ENCODE results near the gene KCNQ5. TPM values are rescaled to one million over a fixed set of nuclear protein-coding genes. Genes with fewer than 3 reads are reported as not detected.

The KCNQ5 gene
- total and polyA plus RNA-seq, 4 donors, result 0.15 to 8.1 (median 2.4) TPM

DNA sequence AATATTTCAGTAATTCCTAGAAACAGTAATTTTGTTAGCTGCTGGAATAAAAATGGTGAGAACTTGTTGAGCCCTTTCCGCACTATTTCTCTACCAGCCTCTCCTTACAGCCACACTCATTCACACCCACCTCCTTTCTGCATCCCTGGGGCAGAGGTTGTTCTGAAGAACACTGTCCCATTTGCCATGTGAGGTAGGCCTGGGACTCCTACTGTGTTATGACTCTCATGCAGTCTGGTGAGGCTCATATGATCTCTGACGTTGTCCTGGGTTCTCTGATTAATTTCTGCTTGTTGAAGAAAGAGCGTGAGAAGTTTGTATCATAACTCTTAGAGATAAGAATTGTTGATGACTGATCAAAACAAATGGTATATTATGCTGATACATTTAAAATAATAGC, 4.1 kb upstream of the KCNQ5 start:
- WGBS, 2 donors, result 95 to 96% methylated on average over 3 of the region's 3 CpGs
- DNase-seq, result no peak
- H3K4me3 ChIP-seq (ENCODE audit: low read length in 2 of 2), result no peak overlapping the region
- H3K4me1 ChIP-seq (ENCODE audit: control insufficient read depth in 1 of 2, insufficient read depth in 2 of 2, low read length in 2 of 2), result no peaks in the 10 kb centered on the region
- ATAC-seq (ENCODE audit: low FRiP score), result no peak
- H3K27ac ChIP-seq (ENCODE audit: low read depth in 1 of 2, low read length in 2 of 2), result no peak overlapping the region
- no peaks in the 10 kb centered on the region for H3K9me3 ChIP-seq (ENCODE audit: control insufficient read depth, low read length)
- no peaks in the 10 kb centered on the region for H3K36me3 ChIP-seq (ENCODE audit: control insufficient read depth in 1 of 2, insufficient read depth in 2 of 2, low read length in 1 of 2)
- intact Hi-C loops (cut with DNase I), result loop anchor here in 1 of 2 donors (5.0 to 10.0 kb wide), 2 partner anchors 203 to 560 kb away; no protein-coding TSS in a partner anchor
- no peaks in the 10 kb centered on the region for H3K27me3 ChIP-seq (ENCODE audit: control insufficient read depth in 1 of 2, insufficient read depth in 2 of 2, low read length in 1 of 2)

GRCh38 chr6:72619883-72620696, 1.8 kb upstream of the KCNQ5 start:
- intact Hi-C loops (cut with DNase I), result loop anchor here (5.0 to 10.0 kb wide), 7 partner anchors 127 to 557 kb away; no protein-coding TSS in a partner anchor
- DNase-seq, result peak; percentile 67 to 82
- H3K9me3 ChIP-seq (ENCODE audit: control insufficient read depth, low read length), result no peaks in the 10 kb centered on the region
- peak; percentile 74 for ATAC-seq (ENCODE audit: low FRiP score)
- no peaks in the 10 kb centered on the region for H3K36me3 ChIP-seq (ENCODE audit: control insufficient read depth in 1 of 2, insufficient read depth in 2 of 2, low read length in 1 of 2)
- WGBS, 2 donors, result 1 to 2% methylated on average over 31 of the region's 31 CpGs
- H3K27ac ChIP-seq (ENCODE audit: low read depth in 1 of 2, low read length in 2 of 2), result peak overlapping the region in 1 of 2 donors; percentile 8
- H3K27me3 ChIP-seq (ENCODE audit: control insufficient read depth in 1 of 2, insufficient read depth in 2 of 2, low read length in 1 of 2), result no peaks in the 10 kb centered on the region
- H3K4me3 ChIP-seq (ENCODE audit: low read length in 2 of 2), result peak overlapping the region; percentile 59 to 60
- H3K4me1 ChIP-seq (ENCODE audit: control insufficient read depth in 1 of 2, insufficient read depth in 2 of 2, low read length in 2 of 2), result no peaks in the 10 kb centered on the region

GRCh38 chr6:72620871-72621290, 983 bp upstream of the KCNQ5 start:
- Histone ChIP-seq H3K27me3 (ENCODE audit: control insufficient read depth in 1 of 2, insufficient read depth in 2 of 2, low read length in 1 of 2) (no peaks in the 10 kb centered on the region), H3K36me3 (ENCODE audit: control insufficient read depth in 1 of 2, insufficient read depth in 2 of 2, low read length in 1 of 2) (no peaks in the 10 kb centered on the region), H3K4me1 (ENCODE audit: control insufficient read depth in 1 of 2, insufficient read depth in 2 of 2, low read length in 2 of 2) (no peaks in the 10 kb centered on the region), H3K9me3 (ENCODE audit: control insufficient read depth, low read length) (no peaks in the 10 kb centered on the region), H3K27ac (ENCODE audit: low read depth in 1 of 2, low read length in 2 of 2) (peak overlapping the region; percentile 15 to 49), H3K4me3 (ENCODE audit: low read length in 2 of 2) (peak overlapping the region; percentile 59 to 60)
- intact Hi-C loops (cut with DNase I), result loop anchor here (5.0 to 10.0 kb wide), 5 partner anchors 126 to 424 kb away; no protein-coding TSS in a partner anchor
- 1 to 2% methylated on average over 21 of the region's 21 CpGs for WGBS, 2 donors
- peak; percentile 2 for ATAC-seq (ENCODE audit: low FRiP score)
- peak; percentile 47 to 76 for DNase-seq

DNA sequence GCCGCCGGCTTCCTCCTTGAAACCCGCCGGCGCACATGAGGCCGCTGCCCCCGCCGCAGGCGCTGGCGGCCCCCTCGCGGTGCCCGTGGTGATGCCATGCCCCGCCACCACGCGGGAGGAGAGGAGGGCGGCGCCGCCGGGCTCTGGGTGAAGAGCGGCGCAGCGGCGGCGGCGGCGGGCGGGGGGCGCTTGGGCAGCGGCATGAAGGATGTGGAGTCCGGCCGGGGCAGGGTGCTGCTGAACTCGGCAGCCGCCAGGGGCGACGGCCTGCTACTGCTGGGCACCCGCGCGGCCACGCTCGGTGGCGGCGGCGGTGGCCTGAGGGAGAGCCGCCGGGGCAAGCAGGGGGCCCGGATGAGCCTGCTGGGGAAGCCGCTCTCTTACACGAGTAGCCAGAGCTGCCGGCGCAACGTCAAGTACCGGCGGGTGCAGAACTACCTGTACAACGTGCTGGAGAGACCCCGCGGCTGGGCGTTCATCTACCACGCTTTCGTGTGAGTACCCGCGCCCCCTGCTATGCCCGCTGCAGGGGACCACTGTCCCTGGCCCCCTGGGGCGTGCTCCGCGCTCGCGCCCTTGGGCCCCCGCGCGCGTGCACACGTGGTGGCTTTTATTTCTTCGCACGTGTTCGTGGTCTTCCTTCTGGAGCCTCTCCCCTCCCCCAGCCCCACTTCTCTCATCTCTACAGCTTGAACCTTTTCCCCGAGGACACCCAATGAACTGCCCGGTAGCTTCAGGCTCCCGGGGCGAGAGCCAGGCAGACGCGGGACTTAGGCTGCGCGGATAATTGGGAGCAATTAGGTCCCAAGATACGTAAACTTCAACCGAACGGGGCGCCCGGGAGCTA, 453 bp downstream of the KCNQ5 start:
- Histone ChIP-seq H3K9me3 (ENCODE audit: control insufficient read depth, low read length) (no peaks in the 10 kb centered on the region), H3K4me3 (ENCODE audit: low read length in 2 of 2) (peak overlapping the region; percentile 59 to 60), H3K4me1 (ENCODE audit: control insufficient read depth in 1 of 2, insufficient read depth in 2 of 2, low read length in 2 of 2) (no peaks in the 10 kb centered on the region), H3K27me3 (ENCODE audit: control insufficient read depth in 1 of 2, insufficient read depth in 2 of 2, low read length in 1 of 2) (no peaks in the 10 kb centered on the region), H3K36me3 (ENCODE audit: control insufficient read depth in 1 of 2, insufficient read depth in 2 of 2, low read length in 1 of 2) (no peaks in the 10 kb centered on the region), H3K27ac (ENCODE audit: low read depth in 1 of 2, low read length in 2 of 2) (no peak overlapping the region)
- DNase-seq (peak; percentile 60 to 86), ATAC-seq (ENCODE audit: low FRiP score) (peak; percentile 55)
- WGBS, 2 donors, result 0 to 1% methylated on average over 77 to 89 of the region's 89 CpGs
- intact Hi-C loops (cut with DNase I), result loop anchor here (2.0 to 10.0 kb wide), 6 partner anchors 125 to 508 kb away; no protein-coding TSS in a partner anchor

DNA sequence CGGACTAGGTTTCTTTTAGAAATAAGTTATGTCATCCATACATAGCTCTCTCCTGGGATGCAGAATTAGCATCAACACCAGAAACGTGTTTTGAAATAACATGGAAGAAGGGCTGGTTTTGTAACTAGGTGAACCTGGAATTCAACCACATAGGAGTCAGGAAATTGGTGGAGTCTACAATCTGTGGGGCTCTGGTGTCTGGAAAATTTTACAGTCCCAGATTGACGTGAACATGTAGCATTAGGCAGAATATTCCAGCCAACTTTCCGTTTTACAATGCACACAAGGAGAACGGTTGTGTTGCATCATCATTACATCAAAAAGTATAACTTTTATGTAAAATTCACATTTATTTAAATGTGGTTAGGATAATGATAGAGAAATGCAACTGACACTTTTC, 1.9 kb downstream of the KCNQ5 start:
- no peaks in the 10 kb centered on the region for H3K36me3 ChIP-seq (ENCODE audit: control insufficient read depth in 1 of 2, insufficient read depth in 2 of 2, low read length in 1 of 2)
- no peaks in the 10 kb centered on the region for H3K27me3 ChIP-seq (ENCODE audit: control insufficient read depth in 1 of 2, insufficient read depth in 2 of 2, low read length in 1 of 2)
- no peaks in the 10 kb centered on the region for H3K9me3 ChIP-seq (ENCODE audit: control insufficient read depth, low read length)
- intact Hi-C loops (cut with DNase I), result loop anchor here (2.0 to 10.0 kb wide), 6 partner anchors 123 to 507 kb away; no protein-coding TSS in a partner anchor
- DNase-seq (no peak), ATAC-seq (ENCODE audit: low FRiP score) (no peak)
- no peak overlapping the region for H3K27ac ChIP-seq (ENCODE audit: low read depth in 1 of 2, low read length in 2 of 2)
- H3K4me3 ChIP-seq (ENCODE audit: low read length in 2 of 2), result no peak overlapping the region
- no peaks in the 10 kb centered on the region for H3K4me1 ChIP-seq (ENCODE audit: control insufficient read depth in 1 of 2, insufficient read depth in 2 of 2, low read length in 2 of 2)
- 51 to 53% methylated on average over 5 of the region's 5 CpGs for WGBS, 2 donors

GRCh38 chr6:72624557-72625160, 2.8 kb downstream of the KCNQ5 start:
- no peaks in the 10 kb centered on the region for H3K4me1 ChIP-seq (ENCODE audit: control insufficient read depth in 1 of 2, insufficient read depth in 2 of 2, low read length in 2 of 2)
- no peak overlapping the region for H3K27ac ChIP-seq (ENCODE audit: low read depth in 1 of 2, low read length in 2 of 2)
- DNase-seq, result no peak
- H3K36me3 ChIP-seq (ENCODE audit: control insufficient read depth in 1 of 2, insufficient read depth in 2 of 2, low read length in 1 of 2), result no peaks in the 10 kb centered on the region
- intact Hi-C loops (cut with DNase I), result loop anchor here (5.0 to 10.0 kb wide), 5 partner anchors 123 to 420 kb away; no protein-coding TSS in a partner anchor
- no peaks in the 10 kb centered on the region for H3K27me3 ChIP-seq (ENCODE audit: control insufficient read depth in 1 of 2, insufficient read depth in 2 of 2, low read length in 1 of 2)
- ATAC-seq (ENCODE audit: low FRiP score), result no peak
- H3K4me3 ChIP-seq (ENCODE audit: low read length in 2 of 2), result no peak overlapping the region
- 59 to 62% methylated on average over 3 of the region's 3 CpGs for WGBS, 2 donors
- no peaks in the 10 kb centered on the region for H3K9me3 ChIP-seq (ENCODE audit: control insufficient read depth, low read length)

GRCh38 chr6:72626126-72626525, 4.3 kb downstream of the KCNQ5 start:
- ATAC-seq (ENCODE audit: low FRiP score), result no peak
- Histone ChIP-seq H3K27me3 (ENCODE audit: control insufficient read depth in 1 of 2, insufficient read depth in 2 of 2, low read length in 1 of 2) (no peaks in the 10 kb centered on the region), H3K27ac (ENCODE audit: low read depth in 1 of 2, low read length in 2 of 2) (no peak overlapping the region), H3K36me3 (ENCODE audit: control insufficient read depth in 1 of 2, insufficient read depth in 2 of 2, low read length in 1 of 2) (no peaks in the 10 kb centered on the region), H3K4me3 (ENCODE audit: low read length in 2 of 2) (no peak overlapping the region), H3K9me3 (ENCODE audit: control insufficient read depth, low read length) (no peaks in the 10 kb centered on the region), H3K4me1 (ENCODE audit: control insufficient read depth in 1 of 2, insufficient read depth in 2 of 2, low read length in 2 of 2) (no peaks in the 10 kb centered on the region)
- 92 to 94% methylated on average over 2 of the region's 2 CpGs for WGBS, 2 donors
- no peak for DNase-seq
- intact Hi-C loops (cut with DNase I), result loop anchor here (10.0 kb wide), 3 partner anchors 239 to 419 kb away; no protein-coding TSS in a partner anchor

DNA sequence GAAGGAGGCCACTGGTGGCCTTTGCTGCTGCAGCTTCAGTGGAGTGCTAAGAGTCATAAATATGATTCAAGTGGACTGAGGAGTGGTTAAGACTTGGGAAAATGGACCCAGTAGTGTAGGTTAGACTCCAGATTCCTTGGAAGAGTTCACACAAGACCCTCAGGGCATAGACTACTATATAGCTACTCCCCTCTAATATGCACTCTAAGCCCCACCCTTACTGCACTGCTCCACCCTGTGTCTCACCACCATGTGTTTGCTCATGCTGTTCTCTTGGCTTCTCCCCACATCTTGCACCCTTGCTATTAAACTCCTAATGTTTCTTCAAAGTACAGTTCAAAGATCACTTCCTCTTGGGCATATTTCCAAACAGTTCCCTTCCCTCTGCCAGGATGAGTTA, 5.7 kb downstream of the KCNQ5 start:
- Histone ChIP-seq H3K27me3 (ENCODE audit: control insufficient read depth in 1 of 2, insufficient read depth in 2 of 2, low read length in 1 of 2) (no peaks in the 10 kb centered on the region), H3K27ac (ENCODE audit: low read depth in 1 of 2, low read length in 2 of 2) (no peak overlapping the region), H3K4me1 (ENCODE audit: control insufficient read depth in 1 of 2, insufficient read depth in 2 of 2, low read length in 2 of 2) (no peaks in the 10 kb centered on the region), H3K36me3 (ENCODE audit: control insufficient read depth in 1 of 2, insufficient read depth in 2 of 2, low read length in 1 of 2) (no peaks in the 10 kb centered on the region), H3K9me3 (ENCODE audit: control insufficient read depth, low read length) (no peaks in the 10 kb centered on the region), H3K4me3 (ENCODE audit: low read length in 2 of 2) (no peak overlapping the region)
- DNase-seq (no peak), ATAC-seq (ENCODE audit: low FRiP score) (no peak)
- intact Hi-C loops (cut with DNase I), result loop anchor here (10.0 kb wide), 3 partner anchors 237 to 417 kb away; no protein-coding TSS in a partner anchor

Measured in aorta (tissue), 5 donors.